Measurements from ENCODE around the gene RAB7A. TPM values are rescaled to one million over a fixed set of nuclear protein-coding genes. Genes with fewer than 3 reads are reported as not detected.
"Not testable (repeated sequence)": the region's sequence is repeated elsewhere in the genome, so short reads cannot be mapped to it uniquely, and the experiment has no call there.

RAB7A gene
- total RNA-seq, 1 donor from 2014 or later = 319 TPM

DNA sequence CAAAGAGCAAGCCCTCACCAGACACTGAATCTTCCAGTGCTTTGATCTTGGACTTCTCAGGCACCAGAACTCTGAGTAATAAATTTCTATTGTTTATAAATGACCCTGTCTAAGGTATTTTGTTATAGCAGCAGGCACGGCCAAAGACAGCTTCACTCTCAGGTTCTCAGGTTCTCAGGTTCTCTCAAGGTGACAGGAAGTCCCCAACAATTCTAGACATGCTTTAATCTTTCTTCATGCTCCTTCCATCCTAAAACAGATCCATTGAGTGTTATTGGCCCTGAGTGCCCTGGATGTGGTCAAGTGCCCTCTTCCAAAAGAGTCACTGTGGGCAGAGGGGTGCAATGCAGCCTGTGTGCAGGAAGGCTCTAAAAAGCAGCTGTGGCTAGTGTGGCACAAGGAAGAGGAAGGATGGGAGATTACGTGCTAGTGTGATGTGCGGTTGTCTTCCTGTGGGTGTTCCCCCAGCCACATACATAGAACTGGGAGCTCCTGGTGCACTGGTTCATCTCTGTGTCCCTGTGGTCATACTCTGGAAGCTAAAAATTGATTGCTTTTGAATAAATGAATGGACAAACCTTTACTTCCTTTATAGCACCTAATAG, 11.0 kb upstream of the RAB7A start:
- TF ChIP-seq, protein P1, sequence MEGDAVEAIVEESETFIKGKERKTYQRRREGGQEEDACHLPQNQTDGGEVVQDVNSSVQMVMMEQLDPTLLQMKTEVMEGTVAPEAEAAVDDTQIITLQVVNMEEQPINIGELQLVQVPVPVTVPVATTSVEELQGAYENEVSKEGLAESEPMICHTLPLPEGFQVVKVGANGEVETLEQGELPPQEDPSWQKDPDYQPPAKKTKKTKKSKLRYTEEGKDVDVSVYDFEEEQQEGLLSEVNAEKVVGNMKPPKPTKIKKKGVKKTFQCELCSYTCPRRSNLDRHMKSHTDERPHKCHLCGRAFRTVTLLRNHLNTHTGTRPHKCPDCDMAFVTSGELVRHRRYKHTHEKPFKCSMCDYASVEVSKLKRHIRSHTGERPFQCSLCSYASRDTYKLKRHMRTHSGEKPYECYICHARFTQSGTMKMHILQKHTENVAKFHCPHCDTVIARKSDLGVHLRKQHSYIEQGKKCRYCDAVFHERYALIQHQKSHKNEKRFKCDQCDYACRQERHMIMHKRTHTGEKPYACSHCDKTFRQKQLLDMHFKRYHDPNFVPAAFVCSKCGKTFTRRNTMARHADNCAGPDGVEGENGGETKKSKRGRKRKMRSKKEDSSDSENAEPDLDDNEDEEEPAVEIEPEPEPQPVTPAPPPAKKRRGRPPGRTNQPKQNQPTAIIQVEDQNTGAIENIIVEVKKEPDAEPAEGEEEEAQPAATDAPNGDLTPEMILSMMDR (IDR thresholded peaks at IDR 0.05; ENCODE audit: insufficient read depth, low read depth, low read length) = no peak
- TF ChIP-seq EZH2 (IDR thresholded peaks at IDR 0.05; ENCODE audit: insufficient read depth, low read length) = no peak
- Histone ChIP-seq H3K79me2 (ENCODE audit: insufficient read depth, low read length) (no peaks in the 10 kb centered on the region), H3K27ac (ENCODE audit: low read depth, low read length) (no peak overlapping the region), H3K4me3 (ENCODE audit: insufficient read depth, low read depth, low read length) (no peak overlapping the region), H3K9ac (ENCODE audit: low read length) (no peak overlapping the region), H2AFZ (ENCODE audit: low read depth, low read length) (no peak overlapping the region), H3K4me2 (ENCODE audit: low read length) (no peak overlapping the region), H3K36me3 (ENCODE audit: insufficient read depth, low read length) (no peaks in the 10 kb centered on the region), H4K20me1 (ENCODE audit: insufficient read depth, low read length) (no peaks in the 10 kb centered on the region), H3K27me3 (ENCODE audit: insufficient read depth, low read length) (peaks cover 13% of the 10 kb centered on the region), H3K9me3 (ENCODE audit: insufficient read depth, low read depth, low read length) (no peaks in the 10 kb centered on the region), H3K4me1 (ENCODE audit: insufficient read depth, low read length) (no peaks in the 10 kb centered on the region)
- Mint-ChIP-seq H3K9me3 (ENCODE audit: unreplicated experiment) (peaks cover 11% of the 10 kb centered on the region), H3K27ac (ENCODE audit: unreplicated experiment) (peak overlapping the region; percentile 66), H3K4me3 (ENCODE audit: unreplicated experiment) (no peak overlapping the region), H3K4me1 (ENCODE audit: low read depth, unreplicated experiment) (no peaks in the 10 kb centered on the region), H3K27me3 (ENCODE audit: low read depth, unreplicated experiment) (peaks cover 14% of the 10 kb centered on the region), H3K36me3 (ENCODE audit: low read depth, unreplicated experiment) (no peaks in the 10 kb centered on the region)
- FAIRE-seq (no peak), DNase-seq (ENCODE audit: low read depth) (no peak)

DNA sequence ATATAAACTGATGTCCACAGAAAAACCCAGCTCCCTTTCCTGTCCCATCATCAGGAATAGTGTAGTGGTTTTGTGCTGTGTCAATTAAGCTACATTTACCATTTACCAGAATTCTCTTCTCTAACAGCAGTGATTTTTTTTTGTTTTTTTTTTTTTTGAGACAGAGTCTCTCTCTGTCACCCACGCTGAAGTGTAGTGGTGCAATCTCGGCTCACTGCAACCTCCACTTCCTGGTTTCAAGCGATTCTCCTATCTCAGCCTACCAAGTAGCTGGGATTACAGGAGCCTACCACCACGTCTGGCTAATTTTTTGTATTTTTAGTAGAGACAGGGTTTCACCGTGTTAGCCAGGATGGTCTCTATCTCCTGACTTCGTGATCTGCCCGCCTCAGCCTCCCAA, 7.1 kb upstream of the RAB7A start:
- not testable (repeated sequence) for H3K27ac ChIP-seq (ENCODE audit: low read depth, low read length); H3K4me3 Mint-ChIP-seq (ENCODE audit: unreplicated experiment); FAIRE-seq; H3K4me3 ChIP-seq (ENCODE audit: insufficient read depth, low read depth, low read length); H3K4me2 ChIP-seq (ENCODE audit: low read length); H3K9me3 Mint-ChIP-seq (ENCODE audit: unreplicated experiment); H3K9me3 ChIP-seq (ENCODE audit: insufficient read depth, low read depth, low read length); H3K36me3 Mint-ChIP-seq (ENCODE audit: low read depth, unreplicated experiment); H3K9ac ChIP-seq (ENCODE audit: low read length); H3K27ac Mint-ChIP-seq (ENCODE audit: unreplicated experiment); H3K4me1 ChIP-seq (ENCODE audit: insufficient read depth, low read length); H3K4me1 Mint-ChIP-seq (ENCODE audit: low read depth, unreplicated experiment); H3K79me2 ChIP-seq (ENCODE audit: insufficient read depth, low read length); DNase-seq (ENCODE audit: low read depth); H2AFZ ChIP-seq (ENCODE audit: low read depth, low read length); H3K36me3 ChIP-seq (ENCODE audit: insufficient read depth, low read length); H4K20me1 ChIP-seq (ENCODE audit: insufficient read depth, low read length)
- peaks cover 18% of the 10 kb centered on the region for H3K27me3 ChIP-seq (ENCODE audit: insufficient read depth, low read length)
- H3K27me3 Mint-ChIP-seq (ENCODE audit: low read depth, unreplicated experiment) = peaks cover 21% of the 10 kb centered on the region

DNA sequence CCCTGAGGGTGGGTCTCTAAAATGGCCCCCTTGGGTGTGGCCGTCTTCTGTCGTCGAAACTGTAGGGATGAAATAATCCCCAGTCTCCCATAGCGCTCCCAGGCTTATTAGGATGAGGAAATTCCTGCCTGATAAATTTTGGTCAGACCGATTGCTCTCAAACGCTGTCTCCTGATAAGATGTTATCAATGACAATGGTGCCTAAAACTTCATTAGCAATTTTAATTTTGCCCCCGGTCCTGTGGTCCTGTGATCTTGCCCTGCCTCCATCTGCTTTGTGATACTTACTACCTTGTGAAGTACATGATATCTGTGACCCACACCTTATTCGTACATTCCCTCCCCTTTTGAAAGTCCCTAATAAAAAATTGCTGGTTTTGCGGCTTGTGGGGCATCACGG, 5.1 kb upstream of the RAB7A start:
- H3K27me3 Mint-ChIP-seq (ENCODE audit: low read depth, unreplicated experiment) = peaks cover 12% of the 10 kb centered on the region
- Histone ChIP-seq H3K9ac (ENCODE audit: low read length) (no peak overlapping the region), H3K4me1 (ENCODE audit: insufficient read depth, low read length) (no peaks in the 10 kb centered on the region), H2AFZ (ENCODE audit: low read depth, low read length) (no peak overlapping the region), H3K36me3 (ENCODE audit: insufficient read depth, low read length) (no peaks in the 10 kb centered on the region), H3K9me3 (ENCODE audit: insufficient read depth, low read depth, low read length) (no peaks in the 10 kb centered on the region), H3K4me3 (ENCODE audit: insufficient read depth, low read depth, low read length) (no peak overlapping the region), H4K20me1 (ENCODE audit: insufficient read depth, low read length) (no peaks in the 10 kb centered on the region), H3K79me2 (ENCODE audit: insufficient read depth, low read length) (peaks cover 6% of the 10 kb centered on the region), H3K27ac (ENCODE audit: low read depth, low read length) (no peak overlapping the region), H3K4me2 (ENCODE audit: low read length) (no peak overlapping the region), H3K27me3 (ENCODE audit: insufficient read depth, low read length) (peaks cover 9% of the 10 kb centered on the region)
- H3K36me3 Mint-ChIP-seq (ENCODE audit: low read depth, unreplicated experiment) = no peaks in the 10 kb centered on the region
- DNase-seq (ENCODE audit: low read depth) (no peak), FAIRE-seq (no peak)
- no peaks in the 10 kb centered on the region for H3K4me1 Mint-ChIP-seq (ENCODE audit: low read depth, unreplicated experiment)
- H3K4me3 Mint-ChIP-seq (ENCODE audit: unreplicated experiment) = no peak overlapping the region
- no peak for TF ChIP-seq EZH2 (IDR thresholded peaks at IDR 0.05; ENCODE audit: insufficient read depth, low read length)
- TF ChIP-seq, protein P1 (IDR thresholded peaks at IDR 0.05; ENCODE audit: insufficient read depth, low read depth, low read length) = no peak
- no peaks in the 10 kb centered on the region for H3K9me3 Mint-ChIP-seq (ENCODE audit: unreplicated experiment)
- H3K27ac Mint-ChIP-seq (ENCODE audit: unreplicated experiment) = no peak overlapping the region

Measured in astrocyte (in vitro differentiated cells and primary cell).